SU-DHL-6 (cell line): ENCODE data around the gene CCDC181.

ENCODE experiments used
- H2AFZ ChIP-seq: fragments of 200-600 bp; sonication (generic); 2 replicates; pipeline ENCODE4 v1.6.1; 2014; ENCODE audit warnings: low read depth, mild to moderate bottlenecking, moderate library complexity, mixed read lengths, antibody characterized with exemption, low read length; ENCODE audit not compliant: severe bottlenecking
- H3F3A ChIP-seq: fragments of 200-600 bp; shearing (Covaris generic); 2 replicates; pipeline ENCODE4 v1.6.0; 2016; ENCODE audit warnings: antibody characterized with exemption, mild to moderate bottlenecking; ENCODE audit not compliant: insufficient read depth
- H3K27ac ChIP-seq: fragments of 200-600 bp; sonication (generic); 2 replicates; pipeline ENCODE4 v1.5.1; 2016; ENCODE audit warnings: low read depth, mild to moderate bottlenecking, low read length, moderate library complexity, mixed read lengths
- H3K27me3 ChIP-seq: fragments of 200-600 bp; sonication (generic), shearing (Covaris generic); 2 replicates; pipeline ENCODE4 v1.6.0; 2014; ENCODE audit warnings: mild to moderate bottlenecking, low read length
- H3K36me3 ChIP-seq: fragments of 200-600 bp; sonication (generic); 2 replicates; pipeline ENCODE4 v1.6.1; 2014; ENCODE audit warnings: mild to moderate bottlenecking, low read length, mixed read lengths
- H3K4me2 ChIP-seq: fragments of 300-600, 200-600 bp; shearing (Covaris generic), sonication (generic); 2 replicates; pipeline ENCODE4 v1.6.0; 2014; ENCODE audit warnings: low read length, low read depth, mild to moderate bottlenecking; ENCODE audit not compliant: poor library complexity, severe bottlenecking
- H3K4me3 ChIP-seq: fragments of 200-600 bp; sonication (generic); 2 replicates; pipeline ENCODE4 v1.5.1; 2014; ENCODE audit warnings: antibody characterized with exemption, low read length, mild to moderate bottlenecking, mixed read lengths; ENCODE audit not compliant: insufficient read depth, poor library complexity, severe bottlenecking
- H3K79me2 ChIP-seq: fragments of 200-600 bp; sonication (generic); 2 replicates; pipeline ENCODE4 v1.6.1; 2014; ENCODE audit warnings: mild to moderate bottlenecking, low read length, moderate library complexity; ENCODE audit not compliant: insufficient read depth
- H3K9ac ChIP-seq: fragments of 200-600 bp; sonication (generic); 2 replicates; pipeline ENCODE4 v1.7.0; 2014; ENCODE audit warnings: mild to moderate bottlenecking, low read length
- H3K9me2 ChIP-seq: fragments of 200-600 bp; sonication (generic); replicated peaks from 2 replicates; pipeline ENCODE4 v1.6.1; 2014; ENCODE audit warnings: low read length; ENCODE audit not compliant: insufficient read depth
- H3K9me3 ChIP-seq: fragments of 200-600 bp; sonication (generic); 2 replicates; pipeline ENCODE4 v1.6.1; 2014; ENCODE audit warnings: low read length, mixed read lengths; ENCODE audit not compliant: insufficient read depth
- H4K20me1 ChIP-seq: fragments of 200-600 bp; sonication (generic); 2 replicates; pipeline ENCODE4 v1.6.1; 2014; ENCODE audit warnings: low read depth, mild to moderate bottlenecking, antibody characterized with exemption, low read length, moderate library complexity, mixed read lengths
- EZH2phosphoT487 ChIP-seq: fragments of 200-600 bp; sonication (generic), shearing (Covaris generic); conservative IDR thresholded peaks from 2 replicates; pipeline ENCODE4 v1.6.1; 2018; ENCODE audit warnings: mild to moderate bottlenecking, antibody characterized with exemption, low read length, moderate library complexity, mixed read lengths
- TF ChIP-seq, protein P1 (sequence below): fragments of 200-600 bp; sonication (generic); IDR thresholded peaks from one replicate; pipeline ENCODE4 v1.5.1; 2017; ENCODE audit warnings: antibody characterized with exemption, mild to moderate bottlenecking, low read length, moderate library complexity; ENCODE audit not compliant: insufficient read depth, poor library complexity, severe bottlenecking

CCDC181 gene

DNA sequence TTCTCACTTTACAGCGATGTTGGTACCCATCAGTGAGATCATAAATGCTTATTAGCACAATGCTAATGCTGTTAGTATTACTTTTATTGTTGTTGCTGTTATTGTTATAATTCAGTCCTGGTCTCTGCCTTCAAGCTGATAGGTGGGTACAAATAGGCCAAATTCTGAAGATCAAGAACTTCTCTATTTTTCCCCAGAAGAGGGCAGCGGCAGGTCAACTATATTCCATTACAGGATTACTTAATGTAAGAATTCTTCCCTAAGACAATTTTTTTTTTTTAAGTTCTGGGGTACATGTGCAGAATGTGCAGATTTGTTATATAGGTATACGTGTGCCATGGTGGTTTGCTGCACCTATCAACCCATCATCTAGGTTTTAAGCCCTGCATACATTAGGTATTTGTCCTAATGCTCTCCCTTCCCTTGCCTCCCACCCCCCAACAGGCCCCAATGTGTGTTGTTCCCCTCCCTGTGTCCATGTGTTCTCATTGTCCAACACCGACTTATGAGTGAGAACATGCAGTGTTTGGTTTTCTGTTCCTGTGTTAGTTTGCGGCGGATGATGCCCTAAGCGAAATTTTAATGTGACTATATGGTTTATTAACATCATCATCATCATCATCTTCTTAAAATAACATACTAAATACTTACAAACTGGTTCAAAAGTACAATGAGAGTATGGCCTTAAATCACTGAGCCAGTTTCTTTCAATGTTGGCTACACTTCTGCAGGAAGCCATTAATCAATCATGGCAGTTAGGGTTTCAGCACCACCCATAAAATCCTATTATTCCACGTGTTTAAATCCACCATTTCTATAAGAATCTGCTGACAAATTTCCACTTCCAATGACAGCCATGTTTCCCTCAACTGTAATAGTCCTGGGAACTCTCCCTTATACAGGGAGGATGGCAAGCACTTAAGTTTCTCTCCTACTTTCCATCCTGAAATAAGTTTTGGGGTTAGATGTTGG, 39.3 kb upstream of the CCDC181 start:
- Histone ChIP-seq H3K27me3 (no peaks in the 10 kb centered on the region), H3K27ac (no peak overlapping the region), H3K9me3 (no peaks in the 10 kb centered on the region), H3K36me3 (no peaks in the 10 kb centered on the region), H4K20me1 (no peaks in the 10 kb centered on the region), H3K9me2 (no peaks in the 10 kb centered on the region), H3K9ac (no peak overlapping the region), H2AFZ (no peak overlapping the region), H3K4me3 (no peak overlapping the region), H3K4me2 (no peak overlapping the region), H3F3A (no peaks in the 10 kb centered on the region), H3K79me2 (no peaks in the 10 kb centered on the region)
- no peak for TF ChIP-seq EZH2phosphoT487
- TF ChIP-seq, protein P1, sequence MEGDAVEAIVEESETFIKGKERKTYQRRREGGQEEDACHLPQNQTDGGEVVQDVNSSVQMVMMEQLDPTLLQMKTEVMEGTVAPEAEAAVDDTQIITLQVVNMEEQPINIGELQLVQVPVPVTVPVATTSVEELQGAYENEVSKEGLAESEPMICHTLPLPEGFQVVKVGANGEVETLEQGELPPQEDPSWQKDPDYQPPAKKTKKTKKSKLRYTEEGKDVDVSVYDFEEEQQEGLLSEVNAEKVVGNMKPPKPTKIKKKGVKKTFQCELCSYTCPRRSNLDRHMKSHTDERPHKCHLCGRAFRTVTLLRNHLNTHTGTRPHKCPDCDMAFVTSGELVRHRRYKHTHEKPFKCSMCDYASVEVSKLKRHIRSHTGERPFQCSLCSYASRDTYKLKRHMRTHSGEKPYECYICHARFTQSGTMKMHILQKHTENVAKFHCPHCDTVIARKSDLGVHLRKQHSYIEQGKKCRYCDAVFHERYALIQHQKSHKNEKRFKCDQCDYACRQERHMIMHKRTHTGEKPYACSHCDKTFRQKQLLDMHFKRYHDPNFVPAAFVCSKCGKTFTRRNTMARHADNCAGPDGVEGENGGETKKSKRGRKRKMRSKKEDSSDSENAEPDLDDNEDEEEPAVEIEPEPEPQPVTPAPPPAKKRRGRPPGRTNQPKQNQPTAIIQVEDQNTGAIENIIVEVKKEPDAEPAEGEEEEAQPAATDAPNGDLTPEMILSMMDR = peak; percentile 29

DNA sequence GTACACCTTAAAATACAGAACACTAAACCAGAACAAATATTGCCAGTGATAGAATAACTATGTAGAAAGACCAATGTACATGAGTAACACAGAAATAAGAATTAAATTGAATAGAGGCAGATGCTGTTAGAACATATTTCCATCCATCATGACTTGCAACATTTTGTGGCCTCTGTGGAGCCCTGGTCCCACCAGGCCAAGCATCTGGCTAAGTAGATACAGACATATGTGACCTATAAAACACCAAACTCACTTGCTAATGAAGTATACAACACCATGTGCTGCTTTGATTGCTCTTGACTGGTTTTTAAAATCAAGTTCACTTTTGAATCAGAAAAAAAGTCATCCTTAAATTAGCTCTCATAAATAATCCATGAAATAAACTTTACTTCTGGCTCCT, 38.0 kb upstream of the CCDC181 start:
- Histone ChIP-seq H3F3A (no peaks in the 10 kb centered on the region), H2AFZ (no peak overlapping the region), H3K9me3 (no peaks in the 10 kb centered on the region), H4K20me1 (no peaks in the 10 kb centered on the region), H3K4me2 (no peak overlapping the region), H3K9ac (no peak overlapping the region), H3K27me3 (no peaks in the 10 kb centered on the region), H3K27ac (no peak overlapping the region), H3K9me2 (no peaks in the 10 kb centered on the region), H3K79me2 (no peaks in the 10 kb centered on the region), H3K36me3 (no peaks in the 10 kb centered on the region), H3K4me3 (no peak overlapping the region)
- TF ChIP-seq EZH2phosphoT487 = no peak
- TF ChIP-seq, protein P1 = no peak

DNA sequence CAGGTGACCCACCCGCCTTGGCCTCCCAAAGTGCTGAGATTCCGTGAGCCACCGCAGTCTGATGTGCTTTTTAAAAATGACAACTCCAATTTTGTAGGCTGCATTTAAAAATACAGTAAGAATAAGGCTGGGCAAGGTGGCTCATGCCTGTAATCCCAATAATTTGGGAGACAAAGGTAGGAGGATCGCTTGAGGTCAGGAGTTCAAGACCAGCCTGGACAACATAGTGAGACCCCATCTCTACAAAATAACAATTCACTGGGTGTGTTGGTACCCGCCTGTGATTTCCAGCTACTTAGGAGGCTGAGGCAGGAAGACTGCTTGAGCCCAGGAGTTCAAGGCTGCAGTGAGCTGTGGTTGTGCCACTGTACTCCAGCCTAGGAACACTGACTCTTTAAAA, 35.1 kb upstream of the CCDC181 start:
- Histone ChIP-seq H2AFZ (no peak overlapping the region), H3K36me3 (no peaks in the 10 kb centered on the region), H3K9me3 (peaks cover 2% of the 10 kb centered on the region; the same call in 1 of the 2 replicates), H3K9ac (no peak overlapping the region), H3K27me3 (no peaks in the 10 kb centered on the region), H3K79me2 (no peaks in the 10 kb centered on the region), H4K20me1 (no peaks in the 10 kb centered on the region), H3F3A (no peaks in the 10 kb centered on the region), H3K9me2 (no peaks in the 10 kb centered on the region), H3K4me2 (no peak overlapping the region), H3K27ac (no peak overlapping the region), H3K4me3 (no peak overlapping the region)
- no peak for TF ChIP-seq EZH2phosphoT487
- TF ChIP-seq, protein P1 = no peak
